Osteoblast (primary cell): ENCODE results near the gene SPATA16. TPM values are rescaled to one million over a fixed set of nuclear protein-coding genes. Genes with fewer than 3 reads are reported as not detected.

Experiments
- DNase-seq: peaks from one replicate; pipeline ENCODE4 v3.0.0; 2011; ENCODE audit warnings: low spot score, mixed read lengths; ENCODE audit not compliant: insufficient read length; ENCODE audit errors: missing footprints
- H2AFZ ChIP-seq: 2 replicates; pipeline ENCODE4 v1.6.0; 2011; ENCODE audit warnings: mild to moderate bottlenecking, low read length
- H3K27ac ChIP-seq: 2 replicates; pipeline ENCODE4 v1.5.1; 2011; ENCODE audit warnings: mild to moderate bottlenecking, low read depth, low read length, moderate library complexity
- H3K27me3 ChIP-seq: 2 replicates; pipeline ENCODE4 v1.6.0; 2012; ENCODE audit warnings: mild to moderate bottlenecking, control low read depth, inconsistent platforms, low read length, moderate library complexity; ENCODE audit not compliant: insufficient read depth
- H3K36me3 ChIP-seq: 2 replicates; pipeline ENCODE4 v1.5.1; 2011; ENCODE audit warnings: mild to moderate bottlenecking, low read length, control low read depth, moderate library complexity; ENCODE audit not compliant: insufficient read depth
- H3K4me1 ChIP-seq: 2 replicates; pipeline ENCODE4 v1.5.1; 2011; ENCODE audit warnings: mild to moderate bottlenecking, low read length, control low read depth, moderate library complexity; ENCODE audit not compliant: insufficient read depth
- H3K4me2 ChIP-seq: 2 replicates; pipeline ENCODE4 v1.6.0; 2011; ENCODE audit warnings: mild to moderate bottlenecking, low read length; ENCODE audit not compliant: insufficient read depth
- H3K4me3 ChIP-seq: fragments of 200-600 bp; sonication (generic); 3 replicates; pipeline ENCODE4 v1.5.1; 2012; ENCODE audit warnings: mild to moderate bottlenecking, low read length, inconsistent platforms; ENCODE audit not compliant: insufficient read depth
- H3K79me2 ChIP-seq: 2 replicates; pipeline ENCODE4 v1.6.0; 2012; ENCODE audit warnings: mild to moderate bottlenecking, low read length, control low read depth, inconsistent platforms; ENCODE audit not compliant: insufficient read depth
- H3K9me3 ChIP-seq: 2 replicates; pipeline ENCODE4 v1.5.1; 2011; ENCODE audit warnings: low read depth, low read length, control low read depth
- H4K20me1 ChIP-seq: 2 replicates; pipeline ENCODE4 v1.6.0; 2012; ENCODE audit warnings: mild to moderate bottlenecking, low read length, control low read depth; ENCODE audit not compliant: insufficient read depth
- total RNA-seq: library from RNA; depleted of rRNA; stranded (reverse); fragments of >200 nt; gene quantifications from 2 replicates; pipeline ENCODE4 v1.2.3, GENCODE V29; 2012
- TF ChIP-seq, protein P1 (sequence below): IDR thresholded peaks from 2 replicates; pipeline ENCODE4 v1.5.1; 2011; ENCODE audit warnings: mild to moderate bottlenecking, low read depth, low read length, moderate library complexity; ENCODE audit errors: extremely low read depth

The SPATA16 gene
- total RNA-seq, 1 donor, result not detected

DNA sequence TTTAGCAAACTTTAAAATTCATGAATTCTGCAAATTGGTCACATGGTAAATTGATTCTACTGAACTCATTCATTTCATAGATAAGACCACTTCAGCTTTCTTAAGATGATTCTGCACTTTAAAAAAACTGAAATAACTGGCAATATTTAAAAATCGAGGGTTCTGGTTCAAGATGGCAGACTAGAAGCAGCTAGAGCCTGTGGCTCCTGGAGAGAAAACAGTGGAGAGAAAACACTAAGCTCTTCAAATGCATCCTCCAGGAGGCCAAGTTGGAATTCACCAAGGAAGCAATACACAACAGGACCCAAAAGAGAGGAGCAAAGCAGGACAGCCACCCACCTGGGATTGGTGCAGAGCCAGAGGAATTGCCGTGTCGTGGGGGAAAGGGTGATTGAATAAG, 132.1 kb downstream of the SPATA16 start:
- Histone ChIP-seq H3K27ac (no peak overlapping the region), H3K4me3 (no peak overlapping the region), H3K4me1 (no peaks in the 10 kb centered on the region), H2AFZ (no peak overlapping the region), H3K9me3 (no peaks in the 10 kb centered on the region), H3K4me2 (no peak overlapping the region), H3K79me2 (no peaks in the 10 kb centered on the region), H3K27me3 (no peaks in the 10 kb centered on the region), H3K36me3 (no peaks in the 10 kb centered on the region), H4K20me1 (no peaks in the 10 kb centered on the region)
- no peak for DNase-seq
- TF ChIP-seq, protein P1, sequence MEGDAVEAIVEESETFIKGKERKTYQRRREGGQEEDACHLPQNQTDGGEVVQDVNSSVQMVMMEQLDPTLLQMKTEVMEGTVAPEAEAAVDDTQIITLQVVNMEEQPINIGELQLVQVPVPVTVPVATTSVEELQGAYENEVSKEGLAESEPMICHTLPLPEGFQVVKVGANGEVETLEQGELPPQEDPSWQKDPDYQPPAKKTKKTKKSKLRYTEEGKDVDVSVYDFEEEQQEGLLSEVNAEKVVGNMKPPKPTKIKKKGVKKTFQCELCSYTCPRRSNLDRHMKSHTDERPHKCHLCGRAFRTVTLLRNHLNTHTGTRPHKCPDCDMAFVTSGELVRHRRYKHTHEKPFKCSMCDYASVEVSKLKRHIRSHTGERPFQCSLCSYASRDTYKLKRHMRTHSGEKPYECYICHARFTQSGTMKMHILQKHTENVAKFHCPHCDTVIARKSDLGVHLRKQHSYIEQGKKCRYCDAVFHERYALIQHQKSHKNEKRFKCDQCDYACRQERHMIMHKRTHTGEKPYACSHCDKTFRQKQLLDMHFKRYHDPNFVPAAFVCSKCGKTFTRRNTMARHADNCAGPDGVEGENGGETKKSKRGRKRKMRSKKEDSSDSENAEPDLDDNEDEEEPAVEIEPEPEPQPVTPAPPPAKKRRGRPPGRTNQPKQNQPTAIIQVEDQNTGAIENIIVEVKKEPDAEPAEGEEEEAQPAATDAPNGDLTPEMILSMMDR, result no peak

DNA sequence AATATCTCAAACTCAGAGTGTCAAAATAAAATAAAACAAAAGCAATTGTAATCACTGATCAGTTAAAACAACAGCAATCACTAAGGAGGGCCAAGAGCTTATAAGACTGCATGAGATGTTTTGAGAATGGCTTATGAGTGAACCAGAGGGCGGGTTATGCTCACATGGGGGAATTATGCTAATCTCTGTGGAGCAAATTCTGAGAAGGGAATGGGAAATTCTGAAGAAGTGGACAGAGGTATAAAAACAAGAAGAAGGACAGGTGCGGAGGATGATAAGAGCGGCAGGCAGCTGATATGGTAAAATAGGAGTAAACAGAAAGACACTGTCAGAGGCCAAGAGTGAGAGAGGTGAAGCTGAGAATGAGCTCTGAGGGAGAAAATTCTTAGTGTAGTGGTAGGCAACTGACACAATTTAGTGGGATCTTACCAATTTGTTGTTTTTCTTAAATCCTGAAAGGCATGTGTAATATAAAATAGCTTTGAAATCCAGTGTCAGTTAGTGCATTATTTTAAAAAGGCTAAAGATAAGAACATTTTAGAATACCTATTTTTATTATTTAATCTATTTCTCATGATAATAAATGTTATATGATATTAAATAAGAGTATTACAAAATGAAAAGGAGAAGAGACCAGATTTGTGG, 133.8 kb downstream of the SPATA16 start:
- H2AFZ ChIP-seq, result no peak overlapping the region
- H3K4me2 ChIP-seq, result no peak overlapping the region
- no peaks in the 10 kb centered on the region for H3K27me3 ChIP-seq
- no peaks in the 10 kb centered on the region for H3K36me3 ChIP-seq
- H4K20me1 ChIP-seq, result no peaks in the 10 kb centered on the region
- no peak overlapping the region for H3K27ac ChIP-seq
- TF ChIP-seq, protein P1, result no peak
- H3K9me3 ChIP-seq, result no peaks in the 10 kb centered on the region
- no peaks in the 10 kb centered on the region for H3K79me2 ChIP-seq
- DNase-seq, result no peak
- no peak overlapping the region for H3K4me3 ChIP-seq
- no peaks in the 10 kb centered on the region for H3K4me1 ChIP-seq

DNA sequence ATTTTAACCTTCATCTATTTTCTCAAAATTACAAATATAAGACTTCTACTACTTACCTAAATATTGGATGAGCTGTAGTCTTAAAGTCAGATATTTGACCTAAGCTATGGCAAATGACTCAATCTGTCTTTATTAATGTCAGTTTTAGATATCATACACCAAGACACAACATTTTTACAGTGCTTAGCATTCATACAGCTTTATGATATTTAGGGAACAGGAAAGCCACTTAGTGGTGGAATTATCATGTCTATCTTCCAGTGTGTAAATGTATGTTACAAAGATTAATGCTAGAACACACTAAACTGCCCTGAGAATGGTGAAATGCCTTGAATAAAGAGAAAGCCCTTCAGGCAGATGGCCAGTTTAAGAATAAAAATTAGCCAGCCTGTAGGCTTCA, 135.0 kb downstream of the SPATA16 start:
- H3K36me3 ChIP-seq, result no peaks in the 10 kb centered on the region
- DNase-seq, result no peak
- H3K9me3 ChIP-seq, result no peaks in the 10 kb centered on the region
- no peak overlapping the region for H3K4me2 ChIP-seq
- no peak overlapping the region for H3K27ac ChIP-seq
- H4K20me1 ChIP-seq, result no peaks in the 10 kb centered on the region
- H3K27me3 ChIP-seq, result no peaks in the 10 kb centered on the region
- H3K4me1 ChIP-seq, result no peaks in the 10 kb centered on the region
- H3K79me2 ChIP-seq, result no peaks in the 10 kb centered on the region
- H3K4me3 ChIP-seq, result no peak overlapping the region
- no peak overlapping the region for H2AFZ ChIP-seq
- TF ChIP-seq, protein P1, result no peak

DNA sequence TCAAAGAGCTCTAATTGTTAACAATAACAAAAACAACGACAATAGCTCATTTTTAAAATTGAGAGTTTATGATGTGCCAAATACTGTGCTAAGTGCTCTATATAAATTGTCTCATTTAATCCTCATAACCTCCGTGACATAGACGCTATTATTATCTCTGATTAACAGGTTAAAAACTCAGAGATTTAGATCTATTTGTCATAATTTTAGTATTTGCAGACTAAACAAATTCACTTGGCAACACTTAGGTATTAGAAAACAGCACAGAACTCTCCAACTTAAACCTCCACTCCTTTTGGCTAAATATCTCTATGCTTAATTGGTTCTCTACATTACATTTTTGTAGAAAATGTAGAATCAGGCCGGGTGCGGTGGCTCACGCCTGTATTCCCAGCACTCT, 136.4 kb downstream of the SPATA16 start:
- H2AFZ ChIP-seq, result no peak overlapping the region
- H3K27me3 ChIP-seq, result no peaks in the 10 kb centered on the region
- no peaks in the 10 kb centered on the region for H3K79me2 ChIP-seq
- TF ChIP-seq, protein P1, result no peak
- H4K20me1 ChIP-seq, result no peaks in the 10 kb centered on the region
- no peak overlapping the region for H3K27ac ChIP-seq
- no peaks in the 10 kb centered on the region for H3K4me1 ChIP-seq
- H3K36me3 ChIP-seq, result no peaks in the 10 kb centered on the region
- H3K4me3 ChIP-seq, result no peak overlapping the region
- no peak overlapping the region for H3K4me2 ChIP-seq
- H3K9me3 ChIP-seq, result no peaks in the 10 kb centered on the region
- no peak for DNase-seq
